HEK293 (cell line): Measurements from ENCODE around the gene SUPT3H.

Experiments used
- CTCF ChIA-PET: fragments of 350-600 bp; formaldehyde crosslinking; extraction: SDS; loops from one replicate; lab custom pipeline; 2021; ENCODE audit warnings: antibody characterized with exemption; lab: Yijun Ruan, JAX
- POLR2A ChIA-PET: fragments of 300-600 bp; formaldehyde crosslinking; extraction: SDS; loops from one replicate; lab custom pipeline; 2020; ENCODE audit warnings: antibody characterized with exemption, inconsistent platforms; lab: Yijun Ruan, JAX
- H3K27ac ChIP-seq: fragments of 200-500 bp; sonication (Bioruptor generic); 2 replicates; pipeline ENCODE4 v1.5.1; 2014; ENCODE audit warnings: low read depth, low read length, control low read depth, inconsistent platforms; ENCODE audit errors: extremely low read depth
- H3K36me3 ChIP-seq, 2 experiments: fragments of 200-500 bp in 1 of 2; sonication (Bioruptor generic) in 1 of 2; 1 replicate in 1 of 2; 2 replicates in 1 of 2; pipeline ENCODE4 v1.5.1; 2014 to 2017; ENCODE audit warnings: inconsistent platforms in 2 of 2, low read length in 2 of 2; ENCODE audit not compliant: control insufficient read depth in 2 of 2, insufficient read depth in 1 of 2
- H3K4me1 ChIP-seq: fragments of 200-500 bp; sonication (Bioruptor generic); 2 replicates; pipeline ENCODE4 v1.5.1; 2014; ENCODE audit warnings: mild to moderate bottlenecking, low read length, inconsistent platforms; ENCODE audit not compliant: control insufficient read depth, insufficient read depth
- H3K4me3 ChIP-seq: 2 replicates; pipeline ENCODE4 v1.5.1; 2011; ENCODE audit warnings: low read depth, mild to moderate bottlenecking, control low read depth, low read length, moderate library complexity
- H3K9me3 ChIP-seq: fragments of 200-500 bp; sonication (Bioruptor generic); 2 replicates; pipeline ENCODE4 v1.5.1; 2014; ENCODE audit warnings: low read depth, low read length, inconsistent platforms; ENCODE audit not compliant: control insufficient read depth, insufficient read depth
- ATF2 ChIP-seq: fragments of 450-650 bp; formaldehyde crosslinking; IDR thresholded peaks from 2 replicates; pipeline ENCODE4 v1.5.1; 2016; ENCODE audit warnings: missing biosample characterization, missing genetic modification characterization, low read depth
- MZF1 ChIP-seq: fragments of 450-650 bp; formaldehyde crosslinking; IDR thresholded peaks from 2 replicates; pipeline ENCODE4 v1.5.1; 2017; ENCODE audit warnings: missing biosample characterization, missing genetic modification characterization, borderline replicate concordance
- PRDM4 ChIP-seq: fragments of 450-650 bp; formaldehyde crosslinking; IDR thresholded peaks from 2 replicates; pipeline ENCODE4 v1.5.1; 2017; ENCODE audit warnings: missing biosample characterization, missing genetic modification characterization
- TRIM28 ChIP-seq: IDR thresholded peaks from 2 replicates; pipeline ENCODE4 v1.6.1; 2011; ENCODE audit warnings: low read length, control low read depth, borderline replicate concordance
- ZBTB20 ChIP-seq: fragments of 450-650 bp; formaldehyde crosslinking; IDR thresholded peaks from 2 replicates; pipeline ENCODE4 v1.5.1; 2016; ENCODE audit warnings: missing biosample characterization, missing genetic modification characterization
- ZBTB8A ChIP-seq: fragments of 450-650 bp; formaldehyde crosslinking; IDR thresholded peaks from 2 replicates; pipeline ENCODE4 v1.5.1; 2016; ENCODE audit warnings: missing biosample characterization, missing genetic modification characterization
- ZFP37 ChIP-seq: fragments of 450-650 bp; formaldehyde crosslinking; IDR thresholded peaks from 2 replicates; pipeline ENCODE4 v1.5.1; 2016; ENCODE audit warnings: missing biosample characterization, missing genetic modification characterization
- ZFP69B ChIP-seq: fragments of 450-650 bp; formaldehyde crosslinking; IDR thresholded peaks from 2 replicates; pipeline ENCODE4 v1.5.1; 2016; ENCODE audit warnings: missing biosample characterization, missing genetic modification characterization
- ZNF202 ChIP-seq: fragments of 450-650 bp; formaldehyde crosslinking; IDR thresholded peaks from 2 replicates; pipeline ENCODE4 v1.5.1; 2016; ENCODE audit warnings: missing biosample characterization, missing genetic modification characterization, borderline replicate concordance
- ZNF221 ChIP-seq: fragments of 450-650 bp; formaldehyde crosslinking; IDR thresholded peaks from 2 replicates; pipeline ENCODE4 v1.5.1; 2017; ENCODE audit warnings: missing biosample characterization, missing genetic modification characterization, borderline replicate concordance
- ZNF266 ChIP-seq: fragments of 450-650 bp; formaldehyde crosslinking; IDR thresholded peaks from 2 replicates; pipeline ENCODE4 v1.5.1; 2016; ENCODE audit warnings: missing biosample characterization, missing genetic modification characterization, low read depth
- ZNF280C ChIP-seq: fragments of 450-650 bp; formaldehyde crosslinking; IDR thresholded peaks from 2 replicates; pipeline ENCODE4 v1.5.1; 2016; ENCODE audit warnings: missing biosample characterization, missing genetic modification characterization
- ZNF302 ChIP-seq: fragments of 450-650 bp; formaldehyde crosslinking; IDR thresholded peaks from 2 replicates; pipeline ENCODE4 v1.5.1; 2016; ENCODE audit warnings: missing biosample characterization, missing genetic modification characterization, low read depth
- ZNF354C ChIP-seq: fragments of 450-650 bp; formaldehyde crosslinking; IDR thresholded peaks from 2 replicates; pipeline ENCODE4 v1.5.1; 2016; ENCODE audit warnings: missing biosample characterization, missing genetic modification characterization, low read depth, borderline replicate concordance
- ZNF362 ChIP-seq: fragments of 450-650 bp; formaldehyde crosslinking; IDR thresholded peaks from 2 replicates; pipeline ENCODE4 v1.5.1; 2016; ENCODE audit warnings: missing biosample characterization, missing genetic modification characterization
- ZNF426 ChIP-seq: fragments of 450-650 bp; formaldehyde crosslinking; IDR thresholded peaks from 2 replicates; pipeline ENCODE4 v1.5.1; 2017; ENCODE audit warnings: missing biosample characterization, missing genetic modification characterization, mild to moderate bottlenecking, inconsistent platforms, moderate library complexity
- ZNF488 ChIP-seq: fragments of 450-650 bp; formaldehyde crosslinking; IDR thresholded peaks from 2 replicates; pipeline ENCODE4 v1.5.1; 2016; ENCODE audit warnings: missing biosample characterization, missing genetic modification characterization
- ZNF571 ChIP-seq: fragments of 450-650 bp; formaldehyde crosslinking; IDR thresholded peaks from 2 replicates; pipeline ENCODE4 v1.5.0; 2017; ENCODE audit warnings: missing biosample characterization, missing genetic modification characterization
- ZNF629 ChIP-seq: fragments of 450-650 bp; formaldehyde crosslinking; IDR thresholded peaks from 2 replicates; pipeline ENCODE4 v1.5.1; 2017; ENCODE audit warnings: missing biosample characterization, missing genetic modification characterization
- ZNF677 ChIP-seq: fragments of 450-650 bp; IDR thresholded peaks from 2 replicates; pipeline ENCODE4 v1.5.0; 2018; ENCODE audit warnings: missing biosample characterization, mild to moderate bottlenecking, missing genetic modification characterization, moderate library complexity
- ZNF707 ChIP-seq: fragments of 450-650 bp; formaldehyde crosslinking; IDR thresholded peaks from 2 replicates; pipeline ENCODE4 v1.5.1; 2016; ENCODE audit warnings: missing biosample characterization, missing genetic modification characterization
- ZXDB ChIP-seq: fragments of 450-650 bp; formaldehyde crosslinking; IDR thresholded peaks from 2 replicates; pipeline ENCODE4 v1.5.1; 2016; ENCODE audit warnings: missing biosample characterization, missing genetic modification characterization

Gene SUPT3H

GRCh38 chr6:45185403-45186251 is 192.1 kb downstream of the SUPT3H start:
- POLR2A ChIA-PET: no interaction called here
- no peaks in the 10 kb centered on the region for H3K36me3 ChIP-seq
- H3K27ac ChIP-seq: no peak overlapping the region
- CTCF ChIA-PET: no interaction called here
- no peaks in the 10 kb centered on the region for H3K9me3 ChIP-seq
- TF ChIP-seq ZBTB20 (tag by site-specific recombination) (no peak), ZNF488 (tag by site-specific recombination) (no peak), ZNF280C (tag by site-specific recombination) (no peak), ZNF202 (tag by site-specific recombination) (no peak), ZNF629 (tag by site-specific recombination) (no peak), ZNF571 (tag by site-specific recombination) (no peak), ZNF266 (tag by site-specific recombination) (no peak), ZNF677 (no peak), PRDM4 (tag by site-specific recombination) (no peak), ZFP37 (tag by site-specific recombination) (no peak), ZXDB (tag by site-specific recombination) (no peak), ZNF302 (tag by site-specific recombination) (no peak), MZF1 (tag by site-specific recombination) (no peak), TRIM28 (no peak), ZFP69B (tag by site-specific recombination) (no peak), ZNF426 (no peak)
- no peak overlapping the region for H3K4me3 ChIP-seq
- no peaks in the 10 kb centered on the region for H3K4me1 ChIP-seq

- CTCF ChIA-PET: interaction anchor here (0.6 kb wide), 1 partner anchor 201 kb away, joined by 3 read pairs; no protein-coding TSS in a partner anchor
- no peaks in the 10 kb centered on the region for H3K9me3 ChIP-seq
- no peak overlapping the region for H3K4me3 ChIP-seq
- H3K36me3 ChIP-seq: no peaks in the 10 kb centered on the region
- H3K27ac ChIP-seq: no peak overlapping the region
- no peaks in the 10 kb centered on the region for H3K4me1 ChIP-seq
- POLR2A ChIA-PET: no interaction called here
- TF ChIP-seq ZNF221 (tag by site-specific recombination) (no peak), ZNF707 (no peak), ZNF362 (tag by site-specific recombination) (no peak), ZNF354C (no peak), ZBTB8A (tag by site-specific recombination) (no peak), ATF2 (tag by site-specific recombination) (no peak)
Observed at GRCh38 chr6:45184937-45185336, 192.8 kb downstream of the SUPT3H start.
